ENCODE measurements around the gene ZBED4.
"Not testable (repeated sequence)": the region's sequence is repeated elsewhere in the genome, so short reads cannot be mapped to it uniquely, and the experiment has no call there.

The ZBED4 gene

DNA sequence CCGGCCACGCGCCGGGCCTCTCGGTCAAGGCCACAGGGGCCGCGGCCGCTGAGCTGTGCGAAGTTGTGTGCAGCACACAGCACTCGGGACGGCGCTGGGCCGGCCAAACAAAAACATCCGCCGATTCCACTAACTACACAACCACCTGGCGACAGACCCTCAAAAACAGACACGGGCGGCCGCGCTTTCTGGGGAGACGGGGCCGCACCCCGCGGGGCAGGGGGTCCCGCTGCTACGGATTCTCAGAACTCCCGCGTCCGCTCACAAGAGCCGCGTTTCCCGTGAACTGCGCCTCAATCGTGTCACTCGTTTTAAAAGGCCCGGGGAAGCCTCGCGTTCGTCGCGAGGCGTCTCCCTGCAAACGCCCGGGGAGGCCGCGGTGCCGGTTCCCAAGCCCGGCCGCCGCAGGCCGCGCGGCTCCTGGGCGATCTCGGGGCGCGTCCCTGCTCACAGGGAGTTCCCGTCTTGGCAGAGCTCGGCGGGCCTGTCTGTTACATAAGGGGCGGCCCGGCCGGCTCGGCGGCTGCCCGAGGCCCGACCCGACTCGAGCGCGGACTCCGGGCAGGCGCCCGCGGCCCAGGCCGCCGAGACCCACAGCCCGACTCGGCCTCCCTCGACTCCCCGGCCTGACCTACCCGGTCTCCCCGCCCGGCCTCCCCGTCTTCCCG, 26.9 kb upstream of the ZBED4 start:
- no peak for DNase-seq

DNA sequence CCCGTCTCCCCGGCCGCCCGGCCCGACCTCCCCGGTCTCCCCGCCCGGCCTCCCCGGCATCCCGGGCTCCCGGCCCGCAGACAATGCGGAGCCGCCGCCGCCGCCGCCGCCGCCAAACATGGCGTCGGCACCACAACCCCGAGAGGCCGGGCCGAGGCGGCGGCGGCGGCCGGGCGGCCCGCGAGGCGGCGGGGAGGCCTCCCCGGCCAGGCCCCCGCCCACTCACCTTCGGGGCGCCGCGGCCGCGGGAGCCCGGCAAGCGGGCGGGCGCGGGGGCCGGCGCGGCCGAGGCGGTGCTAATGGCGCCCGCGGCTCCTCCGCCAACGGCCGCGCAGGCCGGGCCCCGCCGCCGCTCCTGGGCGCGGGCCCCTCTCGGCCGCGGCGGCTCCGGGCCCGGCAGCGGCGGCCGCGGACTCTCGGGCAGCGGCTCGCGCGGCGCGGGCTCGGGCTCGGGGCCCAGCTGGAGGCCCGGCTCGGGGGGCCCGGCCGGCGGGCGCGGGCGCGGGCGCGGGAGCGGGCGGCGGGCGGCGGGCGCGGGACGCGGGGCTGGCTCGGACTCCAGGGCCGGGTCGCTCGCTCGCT, 26.3 kb upstream of the ZBED4 start:
- DNase-seq: no peak

DNA sequence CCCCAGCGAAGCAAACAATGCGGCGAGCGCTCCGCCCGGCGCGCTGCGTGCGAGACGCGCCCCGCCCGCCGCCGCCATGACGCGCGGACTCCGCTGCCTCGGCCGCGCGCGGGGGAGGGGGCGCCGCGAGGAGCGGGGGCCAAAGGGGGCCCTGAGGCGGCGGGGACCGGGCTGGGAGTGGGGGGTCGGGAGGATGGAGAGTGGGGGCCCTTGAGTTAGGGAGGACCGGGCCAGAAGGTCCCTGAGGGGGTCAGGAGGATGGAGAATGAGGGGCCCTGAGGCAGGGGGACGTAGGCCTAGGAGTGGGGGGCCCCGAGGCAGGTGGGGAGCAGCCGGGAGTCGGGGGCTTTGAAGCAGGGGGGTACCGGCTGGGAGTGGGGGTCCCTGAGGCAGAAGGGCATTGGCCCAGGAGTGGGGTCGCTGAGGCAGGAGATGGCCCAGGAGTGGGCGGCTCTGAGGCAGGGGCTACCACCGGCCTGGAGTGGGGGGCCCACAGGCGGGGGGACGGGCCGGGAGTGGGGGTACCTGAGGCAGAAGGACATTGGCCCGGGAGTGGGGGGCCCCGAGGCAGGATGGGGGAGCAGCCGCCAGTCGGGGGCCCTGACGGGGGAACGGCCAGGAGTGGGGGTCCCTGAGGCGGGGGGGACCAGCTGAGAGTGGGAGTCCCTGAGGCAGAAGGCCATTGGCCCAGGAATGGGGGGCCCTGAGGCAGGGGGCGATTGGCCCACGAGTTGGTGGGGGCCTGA, 25.6 kb upstream of the ZBED4 start, which contains the start of gene BRD1:
TSS of gene BRD1 (minus strand) at position 21 of the 746 bp plus-strand sequence. CDS start 3,556 bp downstream, outside the sequence.
- DNase-seq: peak in 1 of 2 experiments; percentile 12

DNA sequence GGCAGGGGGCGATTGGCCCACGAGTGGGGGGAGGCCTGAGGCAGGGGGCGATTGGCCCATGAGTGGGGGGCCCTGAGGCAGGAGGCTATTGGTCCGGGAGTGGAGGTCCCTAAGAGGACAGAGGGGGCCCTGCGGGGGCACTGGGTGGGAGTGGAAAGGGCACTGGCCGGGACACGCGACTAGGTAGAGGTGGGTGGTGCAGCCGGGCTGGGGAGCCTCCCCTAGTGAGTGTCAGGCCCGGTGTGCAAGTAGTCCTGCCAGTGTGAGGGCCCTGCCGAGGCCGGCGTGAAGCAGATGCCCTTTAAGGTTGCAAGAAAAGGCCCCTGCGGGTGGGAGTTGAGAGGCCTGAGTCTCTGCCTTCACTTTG, 25.1 kb upstream of the ZBED4 start:
- no peak for DNase-seq

DNA sequence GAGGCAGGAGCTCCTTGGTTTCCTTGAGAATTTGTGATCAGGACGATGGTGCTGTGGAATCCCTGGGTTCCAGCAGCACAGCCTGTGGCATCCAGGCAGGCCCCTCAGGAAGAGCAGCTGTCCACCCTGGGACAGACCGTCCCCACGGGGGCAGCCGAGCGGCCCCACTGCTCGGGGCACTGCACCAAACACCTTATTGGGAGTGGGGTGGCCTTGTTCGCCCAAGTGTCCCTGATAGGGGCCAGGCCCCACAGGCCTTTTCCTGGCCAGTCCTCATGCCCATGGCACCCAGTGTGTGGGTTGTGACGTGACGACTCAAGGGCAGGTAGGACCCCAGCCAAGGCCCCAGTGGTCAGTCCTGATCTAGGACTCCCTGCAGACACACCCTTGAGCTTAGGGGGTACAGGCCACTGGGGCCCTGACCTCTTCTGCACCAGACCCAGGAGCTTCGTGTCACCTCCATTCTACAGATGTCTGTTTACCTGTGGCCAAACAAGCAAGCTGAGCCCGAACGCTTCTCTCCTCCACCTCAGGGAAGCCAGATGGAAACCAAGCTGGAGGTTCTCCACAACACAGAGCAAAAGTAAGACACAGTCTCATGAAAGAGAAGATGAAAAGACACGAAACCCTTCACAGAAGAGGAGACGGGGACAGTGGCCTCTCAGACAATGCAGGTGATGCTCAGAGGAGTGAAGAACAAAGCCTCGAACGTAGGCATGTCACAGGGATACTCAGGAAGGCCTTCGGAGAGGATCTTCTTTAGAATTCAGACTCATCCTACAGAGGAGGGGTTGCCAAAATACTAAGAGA, 24.4 kb upstream of the ZBED4 start:
- no peak for DNase-seq

DNA sequence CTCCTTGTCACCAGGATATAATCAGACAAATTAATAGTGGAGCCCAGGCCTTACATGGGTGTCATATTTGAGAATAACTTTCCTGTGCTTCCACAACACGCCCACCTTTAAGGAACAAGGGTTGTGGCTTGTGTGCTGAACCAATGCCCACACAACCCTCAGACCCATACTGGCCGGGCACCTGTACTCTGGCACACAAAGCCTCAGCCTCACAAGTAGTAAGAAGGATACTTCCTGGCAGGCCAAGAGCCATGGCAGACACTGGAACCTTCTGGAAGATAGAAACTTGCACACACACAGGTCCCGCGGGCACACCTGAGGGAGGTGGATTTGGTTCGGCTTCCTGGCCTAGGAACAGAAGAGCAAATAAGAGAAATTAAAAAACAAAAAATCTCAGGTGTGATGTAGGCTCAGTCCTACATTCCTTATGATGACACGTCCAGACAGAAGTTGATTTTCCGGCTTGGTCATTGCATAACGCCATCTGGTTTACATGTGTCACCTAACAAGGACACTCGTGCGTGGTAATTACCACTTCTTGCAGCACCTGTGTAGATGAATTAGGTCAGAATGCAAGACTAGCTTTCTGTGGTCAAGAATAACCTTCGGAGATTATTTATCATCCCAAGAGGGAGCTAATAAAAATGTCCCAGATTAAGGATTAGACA, 20.2 kb upstream of the ZBED4 start:
- no peak for DNase-seq

DNA sequence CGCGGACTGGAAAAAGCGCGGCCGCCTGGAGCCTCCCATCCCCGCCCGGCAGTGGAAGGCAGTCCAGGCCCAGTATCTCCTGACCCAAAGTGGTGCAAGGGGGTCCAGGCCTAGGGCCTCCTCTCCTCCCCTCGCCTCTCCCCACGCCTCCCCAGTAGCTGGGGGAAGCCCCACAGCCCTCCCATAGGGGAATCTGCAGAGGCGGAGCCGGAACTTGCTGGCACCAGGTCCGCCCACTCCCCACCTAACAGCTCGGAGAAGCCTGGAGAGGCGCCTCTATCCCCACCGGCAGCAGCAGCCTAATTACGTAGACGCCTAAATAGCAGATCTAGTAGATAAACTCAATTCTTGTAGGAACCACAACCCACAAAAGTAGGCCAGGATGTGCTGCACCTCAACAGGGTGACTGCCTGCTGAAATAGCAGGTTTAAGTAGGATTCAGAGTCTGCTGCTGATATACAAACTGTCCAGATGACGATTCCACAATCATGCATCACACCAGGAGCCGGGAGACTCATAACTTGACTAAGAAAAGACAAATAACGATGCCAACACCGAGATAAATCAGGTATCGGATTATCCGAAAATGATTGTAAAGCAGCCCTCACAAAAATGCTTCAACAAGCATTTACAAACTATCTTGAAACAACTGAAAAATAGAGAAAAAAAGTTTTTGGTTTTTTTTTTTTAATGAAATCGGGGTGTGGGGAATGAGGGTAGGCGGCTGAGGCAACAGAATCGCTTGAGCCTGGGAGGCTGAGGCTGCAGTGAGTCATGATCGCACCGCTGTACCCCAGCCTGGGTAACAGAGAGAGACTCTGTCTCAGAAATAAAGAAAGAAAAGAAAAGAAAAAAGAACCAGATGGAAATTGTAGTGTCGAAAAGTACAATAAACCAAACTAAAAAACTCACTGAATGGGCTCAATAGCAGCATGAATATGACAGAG, 14.6 kb upstream of the ZBED4 start:
- DNase-seq: no peak

GRCh38 chr22:49845241-49845640, 8.4 kb upstream of the ZBED4 start:
- no peak for DNase-seq

DNA sequence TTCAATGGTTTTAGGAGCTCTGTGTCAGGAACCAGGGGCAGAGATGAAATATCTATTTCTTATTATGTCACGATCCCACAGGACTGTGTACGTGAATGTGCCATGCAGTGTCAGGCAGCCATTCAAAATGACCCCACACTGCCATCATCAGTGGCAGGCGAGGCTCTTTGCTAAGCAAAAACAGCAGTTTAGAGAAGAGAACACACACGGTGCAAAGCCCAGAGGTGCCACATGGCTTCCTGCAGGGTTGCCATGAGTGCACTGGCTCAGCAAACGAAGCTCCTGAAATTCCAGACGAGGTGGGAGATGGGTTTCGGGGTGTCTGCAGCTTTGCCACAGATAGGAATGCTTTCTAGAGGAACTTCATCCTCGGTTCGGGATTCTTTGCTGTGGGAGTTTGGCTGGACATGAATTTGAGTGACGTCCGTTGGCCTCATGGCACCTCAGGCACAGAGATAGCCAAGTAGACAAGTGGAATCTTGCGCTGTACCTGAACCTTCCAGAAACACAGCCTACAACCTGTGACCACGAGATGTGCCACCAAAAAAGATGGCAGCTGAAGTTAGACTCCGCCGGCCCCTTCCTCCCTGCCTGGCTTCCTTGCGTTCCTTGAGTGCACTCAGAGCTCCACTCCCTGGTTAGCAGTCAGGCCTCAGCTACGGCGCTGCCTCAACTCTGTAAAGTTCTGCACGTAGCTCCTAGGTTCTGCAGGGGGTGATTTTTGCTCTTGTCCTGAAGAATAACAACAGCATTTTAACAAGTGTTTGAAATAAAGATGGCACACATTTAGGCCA, 7.8 kb upstream of the ZBED4 start:
- no peak for DNase-seq

- DNase-seq: no peak
Observed at GRCh38 chr22:49847751-49848689, 5.6 kb upstream of the ZBED4 start.

DNA sequence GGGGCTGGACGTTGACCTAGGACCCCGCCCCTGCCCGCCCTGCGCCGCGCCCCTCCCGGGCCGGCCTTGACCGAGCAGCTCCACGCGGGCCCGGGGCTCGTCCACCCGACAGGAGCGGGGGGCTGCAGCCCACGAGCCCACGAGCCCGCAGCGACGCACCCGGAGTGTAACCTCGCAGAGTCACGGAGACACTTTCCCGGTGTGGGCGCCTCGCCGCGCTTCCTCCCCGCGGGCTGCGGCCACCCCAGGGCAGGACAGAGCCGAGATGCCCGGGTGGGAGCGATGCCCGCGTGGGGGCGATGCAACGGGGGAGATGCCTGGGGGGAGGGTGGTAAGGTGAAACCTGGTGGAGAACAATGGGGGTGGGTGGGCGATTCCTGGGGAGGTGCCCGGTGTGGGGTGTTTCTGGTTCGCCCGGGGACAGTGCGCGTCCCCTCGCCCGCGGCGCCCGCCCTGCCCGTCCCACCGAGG, 4.9 kb upstream of the ZBED4 start:
- DNase-seq: no peak

GRCh38 chr22:49849161-49850020, 4.3 kb upstream of the ZBED4 start:
- no peak for DNase-seq

GRCh38 chr22:49850021-49850911, 3.4 kb upstream of the ZBED4 start:
- DNase-seq: no peak

DNA sequence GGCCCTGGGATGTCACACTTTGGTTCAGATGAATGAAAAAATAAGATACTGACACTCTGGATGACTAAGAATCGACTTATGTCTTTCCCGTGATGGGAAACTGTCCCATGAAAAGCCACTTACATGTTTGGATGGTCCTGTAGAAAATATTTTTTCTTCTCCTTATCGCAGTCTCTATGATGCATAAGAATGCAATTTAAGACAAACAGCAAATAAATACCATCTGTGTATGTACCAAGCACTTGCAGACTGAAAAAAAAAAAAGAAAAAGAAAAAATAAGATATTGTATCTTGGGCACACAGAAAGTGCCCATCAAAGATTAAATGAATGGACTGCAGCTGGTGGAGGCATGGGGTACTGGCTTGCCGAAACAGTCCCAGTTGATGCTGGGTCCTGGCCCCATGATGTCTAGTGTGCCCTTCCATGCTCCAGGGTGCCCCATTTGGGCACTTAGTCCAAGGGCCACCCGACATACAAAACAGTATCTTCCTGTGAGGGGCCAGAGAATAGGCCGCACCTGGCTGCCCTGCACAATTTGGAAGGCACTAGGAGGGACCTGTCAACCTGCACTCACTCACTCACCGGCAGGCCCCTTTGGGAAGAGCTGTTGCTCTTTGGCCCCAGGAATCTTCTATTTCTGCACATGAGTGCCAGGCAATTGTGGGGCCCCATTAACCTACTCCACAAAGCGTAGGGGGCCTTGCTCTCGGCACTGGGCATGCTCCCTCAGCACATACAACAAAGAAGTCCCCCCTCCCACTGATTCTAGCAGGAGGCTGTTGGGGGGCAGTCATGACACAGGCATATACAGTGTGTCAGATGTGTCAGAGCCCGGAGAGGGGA, 2.5 kb upstream of the ZBED4 start:
- DNase-seq: no peak

DNA sequence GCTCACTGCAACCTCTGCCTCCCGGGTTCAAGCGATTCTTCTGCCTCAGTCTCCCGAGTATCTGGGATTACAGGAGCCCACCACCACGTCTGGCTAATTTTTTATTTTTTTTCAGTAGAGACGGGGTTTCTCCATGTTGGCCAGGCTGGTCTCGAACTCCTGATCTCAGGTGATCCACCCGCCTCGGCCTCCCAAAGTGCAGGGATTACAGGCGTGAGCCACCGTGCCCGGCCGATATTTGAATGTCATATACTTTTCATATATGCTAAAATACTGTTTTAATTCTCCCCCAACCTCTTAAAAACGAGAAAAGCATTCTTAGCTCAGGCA, 1.1 kb upstream of the ZBED4 start:
- not testable (repeated sequence) for DNase-seq

Measured in SW 1271 (cell line).